GM12872 (cell line): Measurements from ENCODE around the gene CAMK2D.
A peak's percentile ranks its signal among the peaks of the same experiment; 100 is the strongest.

Experiments
- TF ChIP-seq, protein P1 (sequence below): IDR thresholded peaks from 3 replicates; pipeline ENCODE4 v1.5.1; 2011; ENCODE audit warnings: low read depth, mild to moderate bottlenecking, low read length, moderate library complexity; ENCODE audit not compliant: insufficient read depth

Gene CAMK2D

DNA sequence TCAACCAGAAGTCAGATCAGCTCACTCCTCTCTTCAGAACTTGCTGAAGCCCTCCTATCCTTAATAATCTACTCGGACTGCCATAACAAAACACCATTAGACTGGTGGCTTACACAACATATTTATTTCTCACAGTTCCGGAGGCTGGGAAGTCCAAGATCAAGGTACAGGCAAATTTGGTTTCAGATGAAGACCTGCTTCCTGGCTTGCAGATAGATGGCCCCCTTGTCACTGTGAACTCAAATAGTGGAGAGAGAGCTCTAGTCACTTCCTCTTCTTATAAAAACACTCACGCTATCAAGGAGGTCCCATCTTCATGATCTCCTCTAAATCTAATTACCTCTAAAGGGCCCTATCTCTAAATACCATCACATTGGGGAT is 125.1 kb downstream of the CAMK2D start:
- TF ChIP-seq, protein P1, sequence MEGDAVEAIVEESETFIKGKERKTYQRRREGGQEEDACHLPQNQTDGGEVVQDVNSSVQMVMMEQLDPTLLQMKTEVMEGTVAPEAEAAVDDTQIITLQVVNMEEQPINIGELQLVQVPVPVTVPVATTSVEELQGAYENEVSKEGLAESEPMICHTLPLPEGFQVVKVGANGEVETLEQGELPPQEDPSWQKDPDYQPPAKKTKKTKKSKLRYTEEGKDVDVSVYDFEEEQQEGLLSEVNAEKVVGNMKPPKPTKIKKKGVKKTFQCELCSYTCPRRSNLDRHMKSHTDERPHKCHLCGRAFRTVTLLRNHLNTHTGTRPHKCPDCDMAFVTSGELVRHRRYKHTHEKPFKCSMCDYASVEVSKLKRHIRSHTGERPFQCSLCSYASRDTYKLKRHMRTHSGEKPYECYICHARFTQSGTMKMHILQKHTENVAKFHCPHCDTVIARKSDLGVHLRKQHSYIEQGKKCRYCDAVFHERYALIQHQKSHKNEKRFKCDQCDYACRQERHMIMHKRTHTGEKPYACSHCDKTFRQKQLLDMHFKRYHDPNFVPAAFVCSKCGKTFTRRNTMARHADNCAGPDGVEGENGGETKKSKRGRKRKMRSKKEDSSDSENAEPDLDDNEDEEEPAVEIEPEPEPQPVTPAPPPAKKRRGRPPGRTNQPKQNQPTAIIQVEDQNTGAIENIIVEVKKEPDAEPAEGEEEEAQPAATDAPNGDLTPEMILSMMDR: peak; percentile 47

DNA sequence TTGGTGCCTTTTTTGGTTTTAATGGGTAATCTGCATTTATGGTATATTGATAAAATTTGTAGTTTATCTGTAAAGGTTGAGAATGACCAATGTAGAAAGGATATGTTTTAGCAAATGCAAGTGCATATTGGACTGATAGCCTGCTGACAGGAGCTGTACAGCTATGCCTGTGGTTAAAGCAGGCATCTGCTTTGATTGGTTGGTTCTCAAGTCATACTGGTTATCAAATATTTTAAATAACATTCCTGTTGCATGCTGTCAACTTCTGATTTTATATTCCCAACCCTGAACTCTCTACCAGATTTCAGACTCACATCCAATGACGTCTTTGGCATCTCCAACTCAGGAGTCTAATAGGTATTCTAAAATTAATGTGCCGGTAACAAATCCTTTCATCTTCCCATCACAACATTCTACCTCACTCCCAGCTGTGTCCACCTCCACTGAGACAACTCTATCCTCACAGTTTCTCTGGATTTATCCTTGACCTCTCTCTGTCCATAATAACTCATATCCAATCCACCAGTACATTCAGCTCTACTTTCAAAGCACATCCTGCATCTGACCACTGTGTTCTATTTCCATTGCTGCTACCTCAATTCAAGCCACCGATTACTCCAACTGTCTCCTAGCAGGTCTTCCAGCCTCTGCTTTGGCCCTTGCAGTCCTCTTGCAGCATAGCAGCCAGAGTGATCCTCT is 125.7 kb downstream of the CAMK2D start:
- TF ChIP-seq, protein P1: no peak

DNA sequence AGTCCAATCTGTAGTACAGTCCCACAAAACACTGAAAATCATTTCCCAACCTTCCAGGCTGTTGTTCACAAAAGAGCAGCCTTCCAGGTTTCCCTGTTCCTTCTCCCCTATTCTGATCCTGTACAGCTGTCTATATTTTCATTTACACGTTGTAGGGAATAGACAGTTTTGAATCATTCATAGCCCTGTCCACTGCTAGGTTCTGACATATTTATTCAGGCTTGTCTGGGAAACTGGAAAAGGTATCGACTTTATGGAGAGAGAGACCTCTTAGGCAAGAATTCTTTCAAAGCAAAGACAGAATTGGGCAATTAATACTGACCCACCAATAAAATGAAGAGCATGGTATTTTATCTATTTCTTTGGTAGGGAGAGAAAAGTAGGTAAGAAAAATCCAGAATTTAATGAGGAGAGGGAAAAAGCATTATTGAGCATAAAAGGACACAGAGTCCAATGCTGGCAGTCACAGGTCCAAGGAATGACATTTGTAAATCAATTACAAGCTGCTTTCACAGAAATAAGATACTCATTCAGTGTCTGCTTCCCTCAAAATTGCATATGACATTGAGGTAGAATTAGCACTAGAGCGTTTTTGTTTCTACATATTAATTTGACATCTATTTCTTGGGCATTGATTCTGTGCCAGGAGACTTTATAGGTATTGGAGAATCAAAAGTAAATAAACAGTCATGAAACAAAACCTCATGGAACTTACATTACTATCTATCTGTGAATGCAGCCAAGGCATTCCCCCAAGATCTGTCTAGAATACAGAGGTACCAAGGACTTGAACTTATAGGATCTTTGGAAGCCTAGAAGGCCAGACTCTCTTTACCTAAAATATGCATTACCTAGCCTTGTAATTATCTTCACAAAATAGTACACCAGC is 127.2 kb downstream of the CAMK2D start:
- TF ChIP-seq, protein P1: no peak

GRCh38 chr4:113633467-113633866 is 128.1 kb downstream of the CAMK2D start:
- TF ChIP-seq, protein P1: no peak

DNA sequence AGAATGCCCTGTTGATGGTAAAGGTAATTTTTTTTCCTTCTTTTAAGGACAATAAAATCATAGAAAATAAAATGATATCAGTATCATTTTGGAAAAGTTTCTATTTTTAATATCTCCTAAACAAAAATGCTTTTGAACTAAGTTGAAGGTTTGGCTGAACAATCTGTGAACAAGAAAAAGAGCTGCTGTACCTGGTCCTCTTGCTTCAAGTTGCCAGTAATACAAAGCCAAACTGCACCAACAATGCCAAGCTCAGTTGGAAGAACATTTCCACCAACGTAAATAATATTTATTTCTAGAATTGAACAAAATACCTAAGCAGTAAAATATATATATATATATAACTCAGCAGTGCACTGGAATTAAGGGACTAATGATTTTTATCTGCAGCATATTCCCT is 132.8 kb downstream of the CAMK2D start:
- TF ChIP-seq, protein P1: no peak

GRCh38 chr4:113627321-113627720 is 134.2 kb downstream of the CAMK2D start:
- TF ChIP-seq, protein P1: no peak

DNA sequence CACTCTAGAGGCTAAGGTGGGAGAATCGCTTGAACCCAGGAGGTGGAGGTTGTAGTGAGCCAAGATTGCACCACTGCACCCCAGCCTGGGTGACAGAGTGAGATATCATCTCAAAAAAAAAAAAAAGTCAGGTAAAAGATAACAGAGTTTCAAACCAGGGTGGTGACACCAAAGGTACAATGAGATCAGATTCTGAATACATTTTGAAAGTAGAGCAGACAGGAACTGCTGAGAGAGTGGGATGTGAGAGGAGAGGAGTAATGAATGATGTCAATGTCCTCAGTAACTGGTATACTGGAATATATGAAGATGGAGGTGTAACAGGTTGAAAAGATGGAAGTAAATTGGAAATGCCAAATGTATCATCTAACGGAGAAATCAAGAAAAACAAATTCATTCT is 135.6 kb downstream of the CAMK2D start:
- TF ChIP-seq, protein P1: no peak
